ENCODE results near the gene MLC1. TPM values are rescaled to one million over a fixed set of nuclear protein-coding genes. Genes with fewer than 3 reads are reported as not detected.

MLC1 gene
- total RNA-seq, 1 donor = under 0.01 TPM

GRCh38 chr22:50072714-50073538 lies 12.3 kb downstream of the MLC1 start:
- no peak overlapping the region for H3K4me3 ChIP-seq (ENCODE audit: low read depth, low read length)
- no peak for TF ChIP-seq CTCF (IDR thresholded peaks at IDR 0.05; ENCODE audit: insufficient read depth, low read depth, low read length)
- no peak for DNase-seq (ENCODE audit: low read depth)

GRCh38 chr22:50072167-50072555 lies 13.1 kb downstream of the MLC1 start:
- DNase-seq (ENCODE audit: low read depth) = no peak

DNA sequence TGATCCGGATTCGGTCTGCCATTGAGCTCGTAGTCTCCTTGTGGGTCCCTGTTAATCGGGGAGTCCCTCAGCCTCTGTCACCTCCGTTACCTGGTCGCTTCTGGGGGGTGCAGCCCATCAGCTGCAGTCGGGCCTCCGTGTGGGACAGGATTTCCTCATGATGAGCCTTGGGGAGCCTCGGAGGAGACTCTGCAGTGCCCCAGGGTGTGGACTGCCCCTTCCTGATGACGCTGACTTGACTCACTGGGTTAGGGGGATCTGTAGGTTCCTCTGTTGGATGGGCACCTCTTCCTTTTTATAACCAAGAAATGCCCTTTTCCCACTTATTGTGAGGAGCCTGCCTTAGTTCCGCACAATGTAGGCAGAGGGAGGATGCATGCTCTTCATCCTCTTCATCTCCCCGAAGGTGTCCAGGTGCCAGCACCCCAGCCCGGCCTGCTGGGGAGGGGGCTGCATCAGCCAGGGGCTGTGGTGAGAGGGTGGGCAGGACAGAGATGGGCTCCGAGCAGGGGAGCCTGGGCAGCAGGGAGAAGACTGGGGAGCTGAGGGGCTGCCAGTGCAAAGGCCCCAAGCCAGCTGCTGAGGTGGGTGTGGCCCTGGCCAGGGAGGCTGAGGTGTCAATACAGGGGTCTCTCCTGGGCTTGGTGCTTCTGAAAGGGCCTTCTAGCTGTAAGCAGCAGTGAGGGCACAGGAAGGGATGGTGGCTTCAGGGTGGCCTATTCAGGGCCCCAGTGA lies 13.6 kb downstream of the MLC1 start:
- DNase-seq (ENCODE audit: low read depth) = no peak
- TF ChIP-seq CTCF (IDR thresholded peaks at IDR 0.05; ENCODE audit: insufficient read depth, low read depth, low read length) = no peak
- no peak overlapping the region for H3K4me3 ChIP-seq (ENCODE audit: low read depth, low read length)

More at GRCh38 chr22:50072167-50072555, 13.1 kb downstream of the MLC1 start:
- no peak for TF ChIP-seq CTCF (IDR thresholded peaks at IDR 0.05; ENCODE audit: insufficient read depth, low read depth, low read length)
- H3K4me3 ChIP-seq (ENCODE audit: low read depth, low read length) = no peak overlapping the region

- no peak overlapping the region for H3K4me3 ChIP-seq (ENCODE audit: low read depth, low read length)
- no peak for TF ChIP-seq CTCF (IDR thresholded peaks at IDR 0.05; ENCODE audit: insufficient read depth, low read depth, low read length)
- DNase-seq (ENCODE audit: low read depth) = no peak
Measured at GRCh38 chr22:50070366-50070765, 14.9 kb downstream of the MLC1 start.

- no peak for TF ChIP-seq CTCF (IDR thresholded peaks at IDR 0.05; ENCODE audit: insufficient read depth, low read depth, low read length)
- no peak overlapping the region for H3K4me3 ChIP-seq (ENCODE audit: low read depth, low read length)
- no peak for DNase-seq (ENCODE audit: low read depth)
Measured at GRCh38 chr22:50068096-50068495, 17.1 kb downstream of the MLC1 start.

DNA sequence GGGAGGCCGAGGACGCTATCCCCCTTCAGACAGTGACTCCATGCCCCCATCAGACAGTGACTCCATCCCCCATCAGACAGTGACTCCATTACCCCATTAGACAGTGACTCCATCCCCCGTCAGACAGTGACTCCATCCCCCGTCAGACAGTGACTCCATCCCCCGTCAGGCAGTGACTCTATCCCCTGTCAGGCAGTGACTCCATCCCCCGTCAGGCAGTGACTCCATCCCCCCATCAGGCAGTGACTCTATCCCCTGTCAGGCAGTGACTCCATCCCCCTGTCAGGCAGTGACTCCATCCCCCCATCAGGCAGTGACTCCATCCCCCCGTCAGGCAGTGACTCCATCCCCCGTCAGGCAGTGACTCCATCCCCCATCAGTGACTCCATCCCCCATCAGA lies 18.0 kb downstream of the MLC1 start:
- no peak for DNase-seq (ENCODE audit: low read depth)
- TF ChIP-seq CTCF (IDR thresholded peaks at IDR 0.05; ENCODE audit: insufficient read depth, low read depth, low read length) = no peak
- H3K4me3 ChIP-seq (ENCODE audit: low read depth, low read length) = no peak overlapping the region
